GM19468 (cell line): Measurements from ENCODE around the gene PAQR7.

ENCODE experiments used
- ATAC-seq: cut with Tn5 transposase; IDR thresholded peaks from one replicate; pipeline ENCODE4 v1.9.1; 2021; ENCODE audit warnings: mild to moderate bottlenecking, moderate library complexity, moderate number of reproducible peaks; ENCODE audit not compliant: unreplicated experiment; ENCODE audit errors: extremely low read depth

Gene PAQR7

DNA sequence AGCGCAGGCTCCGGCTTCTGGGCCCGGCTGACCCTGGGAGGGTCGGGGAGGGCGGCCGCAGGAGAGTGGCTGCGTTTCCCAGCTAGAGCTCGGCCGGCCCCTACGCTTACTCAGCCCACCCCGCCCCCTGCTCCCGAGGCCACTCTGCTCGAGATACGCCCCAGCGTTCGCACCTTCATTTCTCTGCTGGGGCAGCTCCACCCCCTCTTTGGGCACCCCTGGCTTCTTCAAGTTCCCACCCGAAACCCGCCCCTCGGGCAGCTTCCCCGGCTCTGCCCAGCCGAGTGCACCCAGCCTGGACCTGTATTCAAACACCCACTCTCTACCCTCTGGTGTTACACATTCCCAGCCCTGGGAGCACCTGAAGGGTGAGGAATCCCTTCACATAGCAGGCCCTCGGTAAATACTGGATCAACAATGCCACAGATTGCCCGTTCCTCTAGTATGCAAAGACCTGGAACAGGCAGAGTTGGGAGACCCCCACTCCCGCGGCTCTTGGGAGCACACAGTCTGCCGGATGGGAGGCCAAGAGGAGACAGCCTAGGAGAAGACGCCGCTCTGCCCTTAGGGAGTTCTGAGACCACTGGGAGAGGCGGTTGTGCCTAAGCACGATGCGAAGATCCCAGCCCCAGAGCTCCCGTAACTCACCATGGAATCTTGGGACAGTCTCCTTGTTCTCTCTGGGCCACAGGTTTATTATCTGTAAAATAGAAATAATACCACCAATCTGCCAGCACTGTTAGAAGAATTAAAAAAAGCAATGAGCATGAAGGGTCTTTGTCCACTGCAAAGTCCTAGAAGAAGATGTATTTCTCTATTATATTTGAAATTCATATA lies 566 bp upstream of the PAQR7 start:
- ATAC-seq: no peak

DNA sequence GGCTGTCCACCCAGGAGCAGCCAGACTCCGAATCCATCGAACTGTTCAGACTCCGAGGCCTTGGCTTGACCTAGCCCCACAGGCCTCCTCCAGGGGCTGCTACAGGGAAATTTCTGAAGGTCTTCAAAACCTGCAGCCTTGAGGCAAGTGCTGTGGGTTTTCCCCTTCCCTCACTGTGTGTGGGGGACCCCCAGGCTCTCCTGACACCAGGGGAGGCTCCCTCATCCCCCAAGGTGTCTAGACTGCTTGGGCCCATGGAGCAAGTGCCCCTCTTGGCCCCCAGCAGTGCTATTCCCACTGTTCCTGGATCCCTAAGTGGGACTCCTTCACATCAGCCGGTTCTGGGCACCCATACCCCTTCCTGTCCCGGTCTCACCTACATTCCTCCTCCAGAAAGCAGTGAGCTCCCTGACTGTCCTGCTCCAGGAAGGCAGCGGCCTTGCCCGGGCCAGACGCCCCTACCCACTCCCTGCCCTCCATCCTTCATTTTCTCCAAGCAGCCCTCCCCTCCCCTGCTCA lies 814 bp downstream of the PAQR7 start:
- no peak for ATAC-seq

DNA sequence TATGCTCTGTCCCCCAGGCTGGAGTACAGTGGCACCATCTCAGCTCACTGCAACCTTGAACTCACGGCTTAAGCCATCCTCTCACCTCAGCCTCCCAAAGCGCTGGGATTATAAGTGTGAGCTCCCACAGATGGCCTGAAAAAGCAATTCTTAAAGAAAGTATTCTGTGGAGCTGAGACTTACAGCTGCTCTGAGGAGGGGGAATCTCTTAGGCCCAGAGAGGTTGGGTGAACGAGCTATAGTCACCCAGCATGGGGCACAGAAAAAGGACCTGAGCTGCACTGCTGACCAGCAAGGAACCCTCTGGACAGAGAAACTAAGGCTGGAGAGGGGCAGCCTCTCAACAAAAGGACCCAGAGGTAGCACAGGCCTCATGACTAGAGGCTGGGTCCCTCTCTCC lies 1.3 kb downstream of the PAQR7 start:
- no peak for ATAC-seq

DNA sequence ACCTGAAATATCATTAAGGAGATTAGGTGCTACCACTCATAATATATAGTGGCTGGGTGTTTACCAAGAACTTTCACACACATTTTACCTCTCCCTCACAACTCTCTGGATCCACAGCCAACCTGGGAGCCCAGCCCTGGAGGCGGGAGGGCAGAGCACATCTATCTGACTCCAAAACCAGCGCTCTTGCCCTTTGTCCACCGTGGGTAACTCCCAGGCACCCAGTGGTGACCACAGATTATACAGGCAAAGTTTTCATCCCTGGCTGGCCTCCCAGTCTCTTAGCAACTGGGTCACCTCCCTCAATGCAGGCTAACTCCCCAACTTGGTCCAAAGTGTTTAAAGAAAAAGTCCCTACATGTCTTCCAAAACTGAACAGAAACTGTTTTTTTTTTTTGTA lies 2.4 kb downstream of the PAQR7 start:
- ATAC-seq: no peak

DNA sequence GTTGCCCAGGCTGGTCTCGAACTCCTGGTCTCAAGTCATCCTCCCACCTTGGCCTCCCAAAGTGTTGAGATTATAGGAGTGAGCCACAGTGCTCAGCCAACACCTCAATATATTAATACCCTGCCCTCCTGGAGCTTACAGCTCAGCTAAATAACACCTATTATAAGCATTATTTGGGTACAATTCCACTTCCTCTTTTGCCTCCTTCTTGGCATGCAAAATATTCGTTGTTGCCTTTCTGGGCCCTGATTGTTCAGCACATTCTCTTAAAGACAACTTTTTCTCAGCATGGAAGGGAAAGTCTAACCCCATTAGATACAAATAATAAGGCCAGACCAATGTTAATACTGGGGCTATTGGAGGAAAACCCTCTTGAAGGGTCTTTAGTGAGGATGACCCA lies 2.8 kb downstream of the PAQR7 start:
- no peak for ATAC-seq

DNA sequence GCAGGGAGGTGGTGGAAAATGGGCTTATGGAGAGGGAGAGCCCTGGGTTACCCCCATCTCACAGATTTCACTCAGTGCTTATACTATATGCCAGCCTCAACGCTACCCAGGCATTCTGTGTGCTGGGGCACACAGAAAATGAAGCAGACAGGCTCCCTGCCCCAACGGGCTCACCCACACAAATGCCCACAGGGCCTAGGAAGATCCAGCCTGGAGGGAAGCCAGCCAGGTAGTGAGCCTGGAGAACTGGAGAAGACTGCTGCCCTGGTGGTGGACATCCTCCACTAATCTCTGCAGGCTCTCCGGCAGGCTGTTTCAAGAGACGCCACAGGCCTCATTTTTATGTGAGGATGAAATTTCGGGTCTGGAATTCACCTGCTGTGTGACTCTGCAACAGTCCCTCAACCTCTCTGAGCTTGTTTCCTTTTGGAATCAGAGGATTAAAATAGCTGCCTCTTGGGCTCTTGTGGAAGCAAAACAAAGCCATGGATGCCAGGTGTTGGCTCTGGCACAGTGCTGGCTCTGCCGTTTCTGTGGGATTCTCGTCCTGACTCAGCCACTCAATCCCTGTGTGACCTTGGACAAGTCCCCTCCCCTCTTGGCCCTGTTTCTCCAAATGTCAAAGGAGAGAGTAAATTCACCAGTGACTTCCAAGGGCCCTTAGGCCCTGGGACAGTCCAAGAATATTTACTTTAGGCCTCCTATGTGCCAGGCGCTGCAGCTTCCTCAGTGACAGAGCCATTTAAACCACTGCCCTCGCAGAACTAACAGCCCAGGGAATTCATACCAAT lies 3.6 kb downstream of the PAQR7 start:
- no peak for ATAC-seq

DNA sequence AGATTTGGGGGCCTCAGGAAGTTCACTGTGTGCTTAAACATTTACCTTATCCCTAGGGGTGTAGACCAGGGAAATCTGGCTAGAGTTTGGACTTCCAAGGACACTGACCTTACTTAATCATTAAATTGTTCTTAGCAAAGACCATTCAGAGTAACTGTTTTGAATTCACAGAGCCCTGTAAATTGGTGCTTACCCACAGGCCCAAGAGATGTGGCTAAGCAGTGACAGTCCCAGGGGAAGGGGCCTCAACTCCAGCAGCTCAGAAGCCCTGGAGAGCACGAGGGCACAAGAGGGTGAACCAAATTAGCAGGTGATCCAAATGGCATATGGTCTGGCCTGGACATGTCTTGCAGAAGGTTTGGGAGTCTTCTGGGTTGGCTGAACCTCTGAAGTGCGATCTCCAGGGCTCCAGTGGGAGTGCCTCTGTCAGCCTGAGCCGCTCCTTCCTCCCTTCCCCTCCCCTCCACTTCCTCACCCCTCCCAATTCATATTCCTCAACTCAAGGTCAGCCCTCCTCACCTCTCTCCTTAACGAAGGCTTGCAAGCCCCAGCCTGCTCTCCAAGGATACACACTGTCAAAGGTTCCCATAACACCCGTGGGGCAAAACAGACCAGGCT lies 4.3 kb downstream of the PAQR7 start:
- no peak for ATAC-seq

DNA sequence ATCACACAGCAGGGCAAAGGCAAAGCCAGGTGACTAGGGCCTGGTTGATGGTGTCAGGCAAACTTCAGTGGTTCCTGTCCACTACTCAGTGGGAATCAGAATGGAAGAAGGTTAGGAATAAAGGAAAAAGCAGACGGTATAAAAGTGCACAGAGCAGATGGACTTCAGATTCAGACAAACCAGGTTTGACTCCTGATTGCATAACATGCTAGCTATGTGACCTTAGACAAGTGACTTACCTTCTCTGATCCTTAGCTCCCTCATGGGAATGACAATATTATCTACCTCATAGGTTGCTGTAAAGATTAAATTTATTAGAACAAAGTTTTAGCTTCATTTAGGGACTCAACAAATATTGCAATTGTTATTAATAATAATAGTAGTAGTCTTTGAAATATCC lies 4.9 kb downstream of the PAQR7 start:
- no peak for ATAC-seq

DNA sequence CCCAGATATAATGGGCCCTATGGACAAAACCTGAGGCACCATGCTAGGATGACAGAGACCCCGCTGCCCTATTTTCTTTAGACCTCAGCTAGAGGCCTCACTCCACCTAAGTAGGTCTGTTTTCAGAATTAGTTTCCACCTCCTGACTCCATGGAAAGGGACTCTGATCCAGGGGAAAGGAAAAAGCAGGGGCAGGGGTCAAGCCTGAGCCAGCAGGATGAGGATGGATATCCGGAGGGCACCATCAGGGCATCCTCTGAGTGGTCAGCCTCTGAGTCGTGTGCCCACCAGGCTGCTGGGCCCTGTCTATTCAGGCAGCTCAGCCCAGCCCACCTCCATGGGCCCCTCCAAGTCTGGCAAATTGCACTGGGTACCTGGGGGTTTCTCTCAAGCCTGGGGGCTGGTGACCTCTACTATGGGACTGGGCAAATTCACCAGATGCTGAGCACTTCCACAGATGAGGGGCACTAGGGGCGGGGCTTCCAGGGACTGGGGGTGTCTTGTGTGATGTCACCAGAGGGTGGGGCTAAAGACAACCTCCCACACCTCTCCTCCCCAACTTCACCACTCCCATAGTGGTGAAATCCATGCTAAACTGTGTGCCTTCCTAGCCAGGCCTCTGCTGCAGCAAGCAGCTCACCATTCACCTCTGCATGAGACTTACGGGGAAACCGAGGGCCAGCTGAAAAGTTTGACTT lies 5.5 kb downstream of the PAQR7 start:
- ATAC-seq: no peak

DNA sequence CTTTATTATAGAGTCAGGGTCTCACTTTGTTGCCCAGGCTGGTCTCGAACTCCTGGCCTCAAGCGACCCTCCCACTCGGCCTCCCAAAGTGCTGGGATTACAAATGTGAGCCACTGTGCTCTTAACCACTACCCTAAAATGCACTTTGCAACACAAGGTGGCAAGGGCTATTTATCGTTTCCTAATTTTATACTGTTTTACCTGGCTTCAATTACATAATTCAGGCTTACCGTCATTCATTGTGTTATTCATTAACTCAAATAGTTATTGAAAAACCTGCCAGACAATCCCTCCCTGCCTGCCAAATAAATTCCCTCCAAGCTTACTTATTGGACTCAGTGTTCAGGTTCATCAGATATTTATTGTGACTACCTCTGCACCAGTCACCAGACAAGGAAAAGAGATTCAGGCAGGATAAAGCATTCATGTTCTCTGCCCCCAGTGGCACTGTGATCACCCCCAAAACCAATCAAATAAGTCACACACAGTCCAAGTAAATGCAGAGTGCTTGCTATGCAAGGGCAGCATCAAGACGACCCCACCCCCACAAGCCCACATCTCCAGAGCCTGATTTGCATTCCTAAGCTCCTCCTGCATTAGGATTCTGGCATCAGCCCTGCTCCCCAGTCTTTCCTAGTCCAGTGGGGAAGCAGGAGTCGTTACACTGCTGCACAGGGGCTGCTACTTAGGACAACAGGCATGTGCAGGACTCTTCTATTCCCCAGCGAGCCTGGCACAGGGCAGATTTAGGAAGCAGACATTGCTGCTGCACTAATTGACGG lies 8.1 kb downstream of the PAQR7 start:
- no peak for ATAC-seq

DNA sequence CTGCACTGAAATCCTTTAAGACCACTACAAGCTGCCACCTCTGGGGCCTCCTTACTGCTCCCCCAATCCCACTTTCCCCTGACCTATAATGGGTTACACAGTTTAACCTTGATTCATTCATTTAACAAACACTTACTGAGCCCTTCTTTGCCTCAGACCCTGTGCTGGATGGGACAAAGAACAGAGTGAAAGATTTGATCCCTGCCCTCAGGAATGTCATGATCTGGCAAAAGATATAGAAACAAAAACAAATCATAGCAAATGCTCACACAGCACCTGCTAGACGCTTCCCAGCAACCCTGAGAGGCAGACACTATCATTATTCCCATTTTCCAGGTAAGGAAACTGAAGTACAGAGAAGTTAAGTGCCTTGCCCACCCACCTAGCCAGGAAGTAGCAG lies 9.2 kb downstream of the PAQR7 start:
- ATAC-seq: no peak

DNA sequence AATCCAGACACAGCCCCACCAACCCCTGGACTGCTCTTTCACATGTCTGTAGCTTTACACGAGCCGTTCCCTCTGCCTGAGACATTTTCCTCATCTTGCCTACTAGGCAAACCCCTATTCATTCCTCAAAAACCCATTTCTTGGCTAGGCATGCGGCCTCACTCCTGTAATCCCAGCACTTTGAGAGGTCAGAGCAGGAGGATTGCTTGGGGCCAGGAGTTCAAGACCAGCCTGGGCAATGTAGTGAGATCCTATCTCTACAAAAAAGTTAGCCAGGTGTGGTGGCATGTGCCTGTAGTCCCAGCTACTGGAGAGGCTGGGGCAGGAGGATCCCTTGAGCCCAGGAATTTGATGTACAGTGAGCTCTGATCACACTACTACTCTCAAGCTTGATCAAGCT lies 11.1 kb downstream of the PAQR7 start:
- no peak for ATAC-seq

DNA sequence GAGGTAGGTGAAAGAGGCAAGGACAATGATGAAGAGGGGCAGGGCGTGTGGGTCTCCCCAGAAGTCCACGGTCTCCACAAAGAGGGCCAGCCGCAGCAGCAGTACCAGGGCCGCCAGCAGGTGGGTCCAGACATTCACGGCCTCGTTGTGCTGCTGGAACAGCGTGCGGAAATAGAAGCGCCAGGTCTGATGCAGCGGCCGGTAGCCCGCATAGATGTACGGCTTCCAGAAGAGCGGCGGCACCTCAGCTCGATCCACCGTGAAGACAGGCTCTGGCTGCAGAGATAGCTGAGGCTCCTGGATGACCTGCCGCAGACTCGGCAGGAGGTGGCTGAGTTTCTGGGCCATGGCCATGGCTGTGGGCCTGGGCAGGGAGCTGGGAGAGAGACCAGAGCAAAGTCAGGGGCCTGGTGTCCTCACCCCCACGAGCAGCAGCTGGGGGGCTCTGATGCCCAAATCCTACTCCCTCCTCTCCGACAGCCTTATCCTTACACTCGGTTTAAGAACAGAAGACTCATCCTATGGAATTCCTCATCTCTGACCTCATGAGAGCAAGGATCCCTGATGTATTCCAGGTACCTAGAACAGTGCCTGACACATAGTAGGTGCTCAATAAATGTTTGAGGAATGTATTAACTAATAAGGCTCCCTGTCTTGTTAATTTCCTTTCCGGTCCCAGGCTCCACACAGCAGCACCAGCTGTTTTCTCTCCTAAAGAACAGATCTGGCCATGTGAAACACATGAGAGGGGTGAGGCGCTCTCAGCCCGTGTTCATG lies 11.8 kb downstream of the PAQR7 start:
- ATAC-seq: no peak

DNA sequence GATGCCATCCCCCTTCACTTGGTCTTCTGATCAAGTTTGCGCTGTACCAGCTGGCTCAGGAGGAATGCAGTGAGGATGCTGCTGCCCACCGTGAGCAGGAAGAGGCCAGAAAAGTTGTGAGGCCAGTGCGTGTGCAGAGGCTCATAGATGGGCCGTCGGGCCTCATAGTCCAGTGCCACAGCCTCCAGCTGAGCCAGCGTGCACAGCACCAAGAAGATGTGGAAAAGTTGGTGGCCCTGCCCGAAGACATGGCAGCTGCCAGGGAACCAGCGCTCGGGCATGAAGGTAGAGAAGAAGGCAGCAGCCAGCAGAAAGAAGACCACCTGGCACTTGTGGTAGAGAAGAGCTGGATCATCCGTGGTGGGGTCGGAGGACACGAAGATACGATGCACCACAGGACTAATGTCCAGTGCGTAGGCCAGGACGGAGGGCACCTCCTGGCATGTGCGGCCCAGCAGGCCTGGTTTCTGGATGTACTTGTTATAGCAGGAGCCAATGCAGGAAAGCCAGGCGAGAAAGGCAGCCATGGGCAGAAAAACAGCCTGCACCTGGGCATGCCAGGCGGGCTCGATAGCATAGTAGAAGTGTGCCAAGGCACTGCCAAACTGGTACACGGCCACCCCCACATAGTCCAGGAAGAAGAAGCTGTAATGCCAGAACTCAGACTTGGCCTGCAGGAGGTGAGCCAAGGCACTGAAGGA lies 12.6 kb downstream of the PAQR7 start:
- no peak for ATAC-seq

DNA sequence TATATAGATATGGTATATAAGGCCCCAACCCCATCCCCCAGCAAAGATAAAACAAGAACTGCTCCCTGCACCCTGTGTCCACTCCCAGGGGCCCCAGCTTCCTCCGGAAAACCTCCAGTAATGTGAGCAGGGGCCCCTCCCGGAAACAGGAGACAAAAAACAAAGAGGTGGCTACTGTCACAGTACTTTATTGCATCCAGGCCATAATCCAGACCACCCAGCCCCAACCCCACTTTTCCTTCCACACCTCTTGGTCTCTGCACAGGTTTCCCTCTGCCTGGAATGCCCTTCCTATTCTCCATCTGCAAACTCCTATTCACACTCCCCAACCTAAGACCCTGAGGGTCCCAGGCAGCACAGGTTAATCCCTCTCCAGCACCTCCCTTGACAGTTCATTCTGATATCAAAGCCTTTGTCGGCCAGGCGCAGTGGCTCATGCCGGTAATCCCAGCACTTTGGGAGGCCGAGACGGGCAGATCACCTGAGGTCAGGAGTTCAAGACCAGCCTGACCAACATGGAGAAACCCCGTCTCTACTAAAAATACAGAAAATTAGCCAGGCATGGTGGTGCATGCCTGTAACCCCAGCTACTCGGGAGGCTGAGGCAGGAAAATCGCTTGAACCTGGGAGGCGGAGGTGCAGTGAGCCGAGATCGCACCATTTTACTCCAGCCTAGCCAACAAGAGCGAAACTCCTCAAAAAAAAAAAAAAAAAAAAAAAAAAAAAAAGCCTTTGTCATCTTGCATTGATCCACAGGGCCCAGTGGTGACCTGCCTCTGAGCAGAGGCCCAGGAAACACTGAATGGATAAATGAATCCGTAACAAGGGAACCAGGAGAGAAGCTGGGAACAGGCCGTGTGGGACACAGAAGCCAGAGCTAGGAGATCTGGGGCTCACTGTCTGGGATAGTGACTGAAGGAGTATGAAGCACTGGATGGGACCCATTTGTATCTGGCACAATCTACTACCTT lies 13.9 kb downstream of the PAQR7 start:
- ATAC-seq: no peak

DNA sequence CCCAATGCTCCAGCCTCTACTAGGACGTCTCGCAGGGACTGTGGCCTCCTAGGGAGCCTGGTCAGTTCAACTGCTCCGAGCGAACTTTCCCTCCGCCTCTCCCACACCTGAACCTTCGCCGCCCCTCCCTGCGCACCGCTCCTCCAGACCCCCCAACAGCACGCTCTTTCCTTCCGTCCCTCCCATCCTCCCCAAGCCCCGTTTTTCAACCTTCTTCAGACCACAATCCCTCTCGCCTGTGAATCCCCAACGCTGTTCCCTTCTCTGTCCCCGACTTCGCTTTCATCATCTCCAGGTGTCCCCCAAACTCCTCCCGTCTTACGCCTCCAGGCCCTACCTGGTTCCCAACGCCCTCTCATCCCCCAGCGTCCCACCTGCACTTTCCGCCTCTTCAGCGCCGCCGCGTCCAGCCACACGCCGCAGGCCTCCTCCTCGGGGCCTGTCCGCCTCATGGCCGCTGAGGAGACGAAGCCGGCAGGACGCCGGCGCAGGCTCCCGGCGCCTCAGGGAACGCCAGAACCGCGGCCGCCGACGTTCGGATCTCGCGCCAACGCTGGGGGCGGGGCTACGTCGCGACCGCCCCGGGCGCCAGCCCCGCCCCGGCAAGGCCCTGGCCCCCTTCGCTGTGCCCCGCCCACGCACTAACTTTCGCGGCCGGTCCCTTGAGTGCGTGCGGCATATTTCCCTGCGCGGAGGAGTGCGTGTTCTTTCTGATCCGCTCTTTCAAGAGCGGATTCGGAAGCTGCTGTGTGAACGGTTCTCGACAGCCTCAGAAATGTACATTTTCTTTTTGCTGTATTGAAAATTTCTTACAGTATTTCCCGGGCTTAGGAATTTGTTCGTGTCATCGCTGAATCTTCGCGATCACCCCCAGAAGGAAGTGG lies 16.4 kb downstream of the PAQR7 start, which contains the start of gene AUNIP:
Gene AUNIP (minus strand): TSS at position 552 of the 884 bp plus-strand sequence. CDS start 100 bp downstream, at position 452.
- ATAC-seq: peak; percentile 40
